ENCODE results near the gene RASA4B. TPM values are rescaled to one million over a fixed set of nuclear protein-coding genes. Genes with fewer than 3 reads are reported as not detected.

Gene RASA4B
- total RNA-seq, 3 donors from 2014 or later, result 20.0 to 50.1 (median 35.7) TPM

- Mint-ChIP-seq H3K4me1 (ENCODE audit: low read depth) (peaks cover 6% of the 10 kb centered on the region), H3K4me3 (no peak overlapping the region), H3K9me3 (no peaks in the 10 kb centered on the region), H3K36me3 (ENCODE audit: insufficient read depth) (peaks cover 9% of the 10 kb centered on the region), H3K27me3 (ENCODE audit: low read depth) (no peaks in the 10 kb centered on the region)
- ATAC-seq, result no peak
- no peak for DNase-seq
Observed at GRCh38 chr7:102439963-102440795, 77.4 kb downstream of the RASA4B start.

- no peak for ATAC-seq
- no peaks in the 10 kb centered on the region for H3K9me3 Mint-ChIP-seq
- H3K4me3 Mint-ChIP-seq, result no peak overlapping the region
- peaks cover 29% of the 10 kb centered on the region for H3K4me1 Mint-ChIP-seq (ENCODE audit: low read depth)
- no peak for DNase-seq
- peaks cover 2% of the 10 kb centered on the region for H3K36me3 Mint-ChIP-seq (ENCODE audit: insufficient read depth)
- no peaks in the 10 kb centered on the region for H3K27me3 Mint-ChIP-seq (ENCODE audit: low read depth)
Observed at GRCh38 chr7:102436118-102436517, 81.5 kb downstream of the RASA4B start.

- H3K4me1 Mint-ChIP-seq (ENCODE audit: low read depth), result peaks cover 48% of the 10 kb centered on the region
- H3K27me3 Mint-ChIP-seq (ENCODE audit: low read depth), result no peaks in the 10 kb centered on the region
- peaks cover under 1% of the 10 kb centered on the region for H3K36me3 Mint-ChIP-seq (ENCODE audit: insufficient read depth)
- no peaks in the 10 kb centered on the region for H3K9me3 Mint-ChIP-seq
- peak overlapping the region; percentile 80 for H3K4me3 Mint-ChIP-seq
- DNase-seq (no peak), ATAC-seq (peak in 1 of 2 donors; percentile 11)
Observed at GRCh38 chr7:102434039-102434486, 83.5 kb downstream of the RASA4B start.

- ATAC-seq, result peak; percentile 81
- Mint-ChIP-seq H3K9me3 (no peaks in the 10 kb centered on the region), H3K27me3 (ENCODE audit: low read depth) (no peaks in the 10 kb centered on the region), H3K4me1 (ENCODE audit: low read depth) (peaks cover 54% of the 10 kb centered on the region), H3K36me3 (ENCODE audit: insufficient read depth) (no peaks in the 10 kb centered on the region), H3K4me3 (peak within 1 kb of the TSS; percentile 80)
- peak; percentile 91 for DNase-seq
Observed at GRCh38 chr7:102433219-102434038, 84.1 kb downstream of the RASA4B start, which contains the start of gene ORAI2. Gene ORAI2 (plus strand): TSS chr7:102433575. CDS start chr7:102438957, 5,382 bp downstream.

Other genes with a start within 250 kb of the RASA4B start
- 1 to 10 TPM; 2.3 to 3.0 (median 2.6) TPM for gene SH2B2, start 230.9 kb downstream of the RASA4B start, total RNA-seq
- gene SPDYE6, start 161.3 kb downstream of the RASA4B start, total RNA-seq, result not detected
- gene PRKRIP1, start 121.4 kb downstream of the RASA4B start, total RNA-seq, result 10 to 100 TPM; 24.8 to 30.1 (median 27.0) TPM
- 10 to 100 TPM; 24.8 to 35.9 (median 27.4) TPM for gene ORAI2, start 84.2 kb downstream of the RASA4B start, total RNA-seq
- 10 to 100 TPM; 13.7 to 15.4 (median 15.0) TPM for gene ALKBH4, start 52.9 kb downstream of the RASA4B start, total RNA-seq
- gene LRWD1, start 52.8 kb downstream of the RASA4B start, total RNA-seq, result 10 to 100 TPM; 54.8 to 57.9 (median 57.7) TPM
- gene POLR2J, start 38.9 kb downstream of the RASA4B start, total RNA-seq, result 10 to 100 TPM; 67.3 to 77.4 (median 72.0) TPM
- 1 to 10 TPM; 4.7 to 8.5 (median 7.9) TPM for gene UPK3BL2, start 25.9 kb upstream of the RASA4B start, total RNA-seq
- not detected for gene SPDYE2, start 33.4 kb upstream of the RASA4B start, total RNA-seq
- 10 to 100 TPM; 19.6 to 28.5 (median 20.0) TPM for gene POLR2J3, start 54.8 kb upstream of the RASA4B start, total RNA-seq
- gene RASA4, start 99.0 kb upstream of the RASA4B start, total RNA-seq, result 10 to 100 TPM; 43.7 to 58.3 (median 47.4) TPM
- 10 to 100 TPM; 11.3 to 22.0 (median 12.7) TPM for gene UPK3BL1, start 125.0 kb upstream of the RASA4B start, total RNA-seq
- gene SPDYE2B, start 132.5 kb upstream of the RASA4B start, total RNA-seq, result not detected
- gene POLR2J2, start 153.9 kb upstream of the RASA4B start, total RNA-seq, result 1 to 10 TPM; 5.8 to 8.5 (median 6.1) TPM
- 10 to 100 TPM in 2 of 3 donors, 1 to 10 TPM in 1; 9.1 to 12.9 (median 10.3) TPM for gene FAM185A, start 231.2 kb upstream of the RASA4B start, total RNA-seq